ENCODE measurements around the gene CEP192.
"Not testable (repeated sequence)": the region's sequence is repeated elsewhere in the genome, so short reads cannot be mapped to it uniquely, and the experiment has no call there.

- not testable (repeated sequence) for TF ChIP-seq EZH2 (IDR thresholded peaks at IDR 0.05; ENCODE audit: insufficient read depth, low read length); CTCF (IDR thresholded peaks at IDR 0.05; ENCODE audit: insufficient read depth, low read depth, low read length)
These were observed 86.9 kb downstream of the CEP192 start for GRCh38 chr18:13078065-13078464.
